HG02943 (cell line): ENCODE measurements around the gene FARS2.

Experiments
- ATAC-seq: cut with Tn5 transposase; IDR thresholded peaks from one replicate; pipeline ENCODE4 v1.9.1; 2021; ENCODE audit warnings: mild to moderate bottlenecking, low read depth, moderate library complexity; ENCODE audit not compliant: unreplicated experiment

FARS2 gene

DNA sequence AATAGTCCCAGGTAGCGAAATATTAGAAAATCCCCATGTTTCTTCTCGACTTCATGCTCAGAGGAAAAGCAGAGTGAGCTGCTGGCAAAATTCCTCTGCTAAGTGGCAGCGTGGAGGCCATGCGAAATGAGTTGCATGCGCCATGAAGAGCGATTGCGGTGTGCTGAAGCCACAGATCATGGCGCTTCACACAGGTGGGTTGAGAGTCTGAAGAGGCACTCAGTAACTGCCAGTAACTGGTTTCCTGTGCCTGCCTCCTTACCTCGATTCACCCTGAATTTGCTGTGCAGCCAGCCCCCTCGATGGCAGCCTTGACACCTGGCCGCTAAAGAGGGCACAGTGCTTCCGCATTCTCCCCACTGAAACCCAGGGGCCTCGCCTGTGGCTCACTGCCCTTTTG, 443.9 kb downstream of the FARS2 start:
- ATAC-seq, result no peak

DNA sequence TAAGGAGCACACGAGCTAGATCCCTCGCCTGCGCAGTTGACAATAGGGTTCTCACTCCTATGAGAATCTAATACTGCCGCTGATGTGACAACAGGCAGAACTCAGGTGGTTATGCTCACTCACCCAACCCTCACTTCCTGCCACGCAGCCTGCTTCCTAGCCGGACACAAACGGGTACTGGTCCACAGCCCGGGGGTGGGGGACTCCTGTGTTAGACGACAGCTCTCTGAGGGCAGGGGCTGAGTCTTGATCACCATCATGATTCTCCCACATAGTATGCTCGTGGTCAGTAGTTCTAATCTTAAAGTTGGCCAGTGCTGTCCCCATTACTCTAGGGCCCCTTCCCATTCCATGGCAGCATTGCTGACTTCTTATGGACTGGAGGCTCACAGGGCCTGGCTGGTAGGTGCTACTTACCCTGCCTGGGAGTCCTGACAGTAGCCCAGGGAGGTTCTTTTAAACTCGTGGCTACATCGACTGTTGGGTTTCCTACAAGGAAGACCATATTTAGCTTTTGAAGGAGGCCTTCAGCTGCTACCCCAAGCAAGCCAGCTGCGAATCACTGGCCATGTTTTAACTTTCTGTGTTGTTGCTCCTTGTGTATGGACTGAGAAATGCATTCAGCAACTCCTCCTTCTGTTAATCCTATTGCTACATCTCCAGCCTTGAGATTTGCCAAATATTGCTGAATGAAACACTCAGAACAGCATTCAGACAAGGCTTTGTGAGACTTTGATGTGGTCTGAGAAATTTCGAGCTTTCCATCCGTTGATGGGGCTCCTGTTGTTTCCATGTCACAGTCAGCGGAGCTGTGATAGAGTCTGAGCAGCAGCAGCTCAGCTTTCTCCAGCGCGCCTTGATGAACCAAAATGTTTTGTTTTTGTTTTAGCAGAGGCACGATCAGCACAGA, 445.1 kb downstream of the FARS2 start:
- ATAC-seq, result no peak

DNA sequence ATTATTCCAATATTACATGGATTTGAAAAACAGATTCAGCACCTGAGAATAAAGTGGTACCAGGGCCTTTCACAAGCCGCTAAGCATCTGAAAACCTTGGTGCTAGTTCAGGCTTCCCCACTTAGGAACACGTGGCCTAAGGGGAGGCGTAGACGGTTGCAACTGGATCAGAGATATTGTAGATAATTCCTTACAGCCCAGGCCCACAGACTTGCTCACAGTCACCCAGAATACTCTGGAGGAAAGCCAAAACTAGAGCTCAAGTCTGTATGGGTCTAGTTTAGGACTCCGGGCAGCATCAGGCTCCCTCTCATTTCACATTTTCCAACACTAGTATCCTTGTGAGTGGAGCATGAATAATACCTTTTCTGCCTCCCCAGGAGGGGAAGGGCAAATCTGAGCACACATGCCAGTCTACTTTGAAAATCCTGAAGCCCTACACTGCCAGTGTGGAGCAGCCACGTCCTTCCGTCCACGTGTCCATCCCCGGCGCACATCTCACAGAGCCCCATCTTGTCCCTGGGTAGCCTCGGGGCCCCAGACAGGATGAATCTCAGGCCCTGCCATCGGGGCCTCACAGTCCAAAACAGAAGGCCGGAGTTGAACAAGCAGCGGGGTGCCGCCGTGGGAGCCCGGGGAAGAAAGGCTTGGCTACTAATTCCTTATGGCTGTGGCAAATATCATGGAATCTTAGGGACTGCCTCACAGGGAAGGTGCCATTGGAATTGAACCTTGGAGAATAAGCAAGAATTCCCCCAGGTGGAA, 446.1 kb downstream of the FARS2 start:
- no peak for ATAC-seq

DNA sequence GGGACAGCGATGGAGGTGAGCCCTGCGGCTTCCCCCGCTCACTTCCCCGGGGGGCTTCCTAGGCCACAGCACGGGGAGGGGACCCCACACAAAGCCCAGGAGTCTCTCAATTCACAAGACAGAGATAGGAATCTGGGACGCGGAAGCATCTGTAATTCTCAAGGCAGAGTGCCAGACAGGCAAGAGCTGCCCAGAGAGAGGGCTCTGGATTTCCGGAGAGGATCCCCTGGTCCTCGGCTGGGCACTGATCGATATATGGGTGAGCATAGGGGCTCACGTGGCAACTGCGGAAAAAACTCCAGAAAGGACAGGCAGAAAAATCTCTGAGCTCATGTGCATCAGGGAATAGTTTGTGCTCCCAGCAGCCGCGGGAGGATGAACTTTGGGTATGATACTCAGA, 449.2 kb downstream of the FARS2 start:
- no peak for ATAC-seq

DNA sequence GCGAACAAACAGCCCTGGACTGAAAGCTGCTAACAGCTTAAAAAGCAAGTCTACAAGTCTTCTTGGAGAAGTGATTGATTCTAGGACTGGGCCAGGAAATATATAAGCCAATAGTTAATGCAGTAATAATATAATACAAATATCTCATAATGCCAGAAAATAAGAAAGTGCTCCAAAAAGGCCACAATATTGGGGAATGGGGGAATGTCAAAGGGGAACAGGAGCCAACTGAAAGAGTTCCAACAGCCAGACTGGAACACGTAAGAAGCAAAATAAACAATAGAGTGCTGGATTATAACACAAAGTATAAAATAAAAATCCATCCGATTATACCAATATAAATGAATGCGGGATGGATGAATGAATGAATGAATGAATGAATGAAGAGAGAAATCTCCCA, 449.6 kb downstream of the FARS2 start:
- ATAC-seq, result no peak

DNA sequence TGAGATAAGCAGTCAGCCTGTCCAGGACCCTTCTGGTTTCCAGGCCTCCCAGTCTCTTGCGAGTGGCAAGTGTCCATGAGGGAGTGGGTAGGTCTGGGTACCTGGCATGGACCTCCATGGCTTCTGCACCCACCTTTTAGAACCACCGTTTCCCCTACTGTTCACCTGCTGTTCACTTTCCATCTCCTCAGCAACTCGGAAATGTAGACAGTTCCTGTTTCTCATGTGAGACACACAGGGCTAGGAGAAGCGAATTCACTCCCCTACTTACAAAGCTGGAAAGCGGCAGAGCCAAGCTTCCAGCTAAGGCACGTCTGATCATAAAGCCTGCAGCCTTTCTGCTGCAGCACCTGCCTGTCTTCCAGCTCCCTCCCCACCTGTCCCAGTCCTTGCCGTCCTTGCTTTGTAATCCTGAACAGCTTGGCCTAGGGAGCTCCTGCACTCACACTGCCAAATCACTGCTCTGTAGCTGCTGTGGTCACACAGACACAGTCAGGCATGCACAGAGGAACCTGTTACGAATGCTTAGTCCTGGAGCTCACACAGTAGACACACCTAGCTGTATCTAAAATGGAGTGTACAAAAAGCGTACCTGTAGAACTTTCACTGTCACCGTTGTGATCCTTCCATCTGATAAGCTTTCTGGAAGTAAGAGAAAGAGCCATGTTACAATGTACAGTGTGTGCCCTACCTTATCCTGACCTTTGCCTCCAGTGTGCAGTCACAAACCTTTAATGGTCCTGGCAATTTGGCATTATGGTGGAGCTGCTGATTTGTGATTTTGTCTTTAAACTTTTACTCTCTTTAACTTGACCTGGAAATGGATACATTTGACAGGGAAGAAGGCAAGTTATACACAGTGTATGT, 451.3 kb downstream of the FARS2 start:
- ATAC-seq, result no peak

DNA sequence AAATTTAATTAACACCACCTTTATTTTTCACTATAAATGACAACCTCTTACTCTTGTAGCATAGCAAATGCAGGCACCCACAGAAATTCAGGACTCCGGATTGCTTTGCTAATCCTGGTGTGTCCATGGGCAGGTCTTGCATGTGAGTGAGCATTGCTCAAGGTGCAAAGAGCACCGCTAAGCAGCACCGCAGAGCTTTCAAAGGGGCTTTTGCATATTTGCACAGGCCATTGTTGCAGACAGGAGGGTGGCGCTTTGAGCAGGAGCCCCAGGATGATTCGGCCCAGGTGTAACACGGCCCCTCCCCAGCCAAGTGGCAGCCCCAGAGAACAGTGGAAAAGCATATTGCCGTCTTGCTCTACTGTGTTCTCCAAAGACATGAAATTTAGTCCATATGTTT, 452.2 kb downstream of the FARS2 start:
- no peak for ATAC-seq

DNA sequence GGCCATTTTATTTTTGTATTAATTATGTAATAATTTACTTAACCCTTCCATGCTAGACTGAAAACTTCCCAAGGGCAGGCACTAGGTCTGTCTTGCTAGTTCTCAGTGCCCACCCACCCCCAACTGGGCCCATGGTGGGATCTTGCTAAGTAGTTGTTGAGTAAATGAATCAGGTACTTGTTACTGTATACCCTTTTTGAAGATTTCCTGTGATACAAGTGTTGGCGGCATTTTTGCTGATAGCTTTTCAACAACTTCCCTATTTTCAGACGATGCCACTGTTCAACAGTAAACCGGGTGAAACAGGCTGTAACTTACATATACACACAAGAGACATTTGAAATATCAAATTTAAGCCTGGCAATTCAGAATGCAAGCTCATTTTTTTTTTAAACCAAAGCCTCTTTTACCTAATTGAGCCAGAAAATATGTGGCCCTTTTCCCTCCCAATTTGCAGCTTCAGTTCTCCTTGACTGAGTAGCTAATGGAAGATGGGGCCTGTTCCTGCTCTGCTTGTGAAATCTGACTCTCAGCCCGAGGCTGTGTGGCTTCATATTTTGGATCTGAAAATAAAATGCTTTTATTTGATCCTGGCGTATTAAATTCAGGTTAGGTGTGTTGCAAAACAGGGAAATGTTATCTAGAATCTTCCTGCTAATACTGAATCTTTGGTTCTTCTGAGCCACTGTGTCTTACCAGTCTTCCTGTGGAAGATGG, 457.1 kb downstream of the FARS2 start:
- ATAC-seq, result no peak

DNA sequence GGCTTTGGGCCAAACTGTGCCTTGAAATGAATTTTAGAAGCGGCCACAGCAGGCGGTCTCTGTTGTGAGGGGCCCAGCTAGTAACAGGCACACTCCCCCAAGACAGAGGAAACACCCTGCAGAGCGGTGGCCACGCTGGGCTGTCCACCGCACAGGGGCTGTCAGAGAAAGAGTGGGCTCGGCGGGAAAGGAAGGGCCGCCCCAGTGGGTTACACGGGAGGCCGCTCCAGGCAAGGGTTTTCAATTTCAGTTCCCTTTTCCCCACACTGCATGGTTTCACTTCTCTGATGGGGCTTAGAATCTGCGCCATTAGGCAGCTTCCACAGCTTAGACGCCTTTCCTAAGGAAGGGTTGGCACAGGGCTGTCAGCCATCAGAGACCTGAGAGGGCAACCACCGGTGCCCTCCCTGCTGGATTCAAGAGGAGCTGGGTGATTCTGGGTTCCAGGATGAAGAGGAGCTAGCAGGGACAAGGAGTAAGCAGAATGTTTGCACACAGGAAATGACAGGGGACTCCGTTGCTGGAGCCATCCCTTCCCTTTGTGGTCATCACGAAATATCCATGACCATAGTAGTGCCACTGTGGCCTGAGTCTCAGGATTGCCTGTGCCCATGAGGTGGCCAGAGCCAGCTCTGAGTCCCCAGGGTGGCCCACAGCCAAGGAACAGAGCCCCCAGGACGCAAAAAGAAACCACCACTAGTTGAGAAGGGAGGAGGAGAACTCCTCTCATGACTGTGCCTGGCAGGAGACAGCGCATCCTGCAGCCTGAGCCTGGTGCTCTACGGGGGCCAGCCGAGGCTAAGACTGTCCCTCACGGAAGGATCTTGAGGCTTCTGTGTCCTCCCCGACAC, 462.8 kb downstream of the FARS2 start:
- ATAC-seq, result peak; percentile 98

DNA sequence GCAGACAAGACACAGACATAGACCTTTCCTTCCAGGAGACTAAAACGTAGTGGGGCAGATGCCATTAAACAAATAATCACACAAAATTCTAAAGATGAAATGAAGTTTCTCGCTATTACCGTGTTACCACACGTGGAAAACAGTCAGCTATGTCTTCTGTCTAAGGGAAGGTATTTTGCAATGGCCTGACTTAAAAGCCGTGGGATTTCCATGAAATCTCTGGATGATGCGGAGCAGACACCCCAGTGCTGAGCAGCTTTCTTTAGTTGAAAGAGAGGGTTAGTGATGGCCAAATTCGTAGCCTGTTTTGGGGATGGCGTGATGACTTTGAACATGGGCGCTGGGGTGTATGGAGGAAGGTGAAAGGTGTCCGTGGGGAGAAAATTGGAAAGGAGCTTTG, 463.6 kb downstream of the FARS2 start:
- no peak for ATAC-seq

DNA sequence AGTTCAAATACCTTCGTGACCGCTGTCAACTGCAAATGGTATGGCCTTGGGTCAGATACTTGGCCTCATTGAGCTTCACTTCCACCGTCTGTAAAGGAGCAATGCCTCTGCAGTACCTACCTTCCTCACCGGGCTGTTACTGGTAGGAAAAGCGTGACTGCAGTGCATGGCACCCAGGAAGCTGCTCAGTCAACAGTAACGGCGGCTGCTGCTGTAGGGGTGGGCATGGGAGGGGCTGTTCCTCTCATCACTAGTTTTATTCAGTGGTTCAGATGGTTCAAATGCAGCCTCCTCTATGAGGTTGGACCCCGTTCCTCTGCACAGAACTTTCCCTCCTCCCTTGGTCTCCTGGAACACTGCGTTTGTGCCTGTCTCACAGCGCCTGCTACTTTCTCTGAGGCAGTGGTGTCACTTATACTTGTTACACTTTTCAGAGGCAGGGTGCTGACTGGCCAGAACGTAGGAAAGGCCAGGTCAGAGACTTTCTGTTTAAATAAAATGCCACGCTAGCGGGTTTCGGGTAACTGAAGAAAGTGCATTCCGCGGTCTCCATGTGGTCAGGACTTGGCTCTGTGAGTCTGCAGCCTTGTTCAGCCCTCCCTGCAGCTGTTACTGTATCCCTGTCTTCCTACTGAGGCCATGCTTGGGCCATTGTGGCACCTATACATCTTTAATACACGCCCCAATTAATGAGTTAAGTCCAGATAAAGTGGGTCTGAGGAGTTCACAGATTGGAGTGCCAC, 465.8 kb downstream of the FARS2 start:
- ATAC-seq, result no peak

DNA sequence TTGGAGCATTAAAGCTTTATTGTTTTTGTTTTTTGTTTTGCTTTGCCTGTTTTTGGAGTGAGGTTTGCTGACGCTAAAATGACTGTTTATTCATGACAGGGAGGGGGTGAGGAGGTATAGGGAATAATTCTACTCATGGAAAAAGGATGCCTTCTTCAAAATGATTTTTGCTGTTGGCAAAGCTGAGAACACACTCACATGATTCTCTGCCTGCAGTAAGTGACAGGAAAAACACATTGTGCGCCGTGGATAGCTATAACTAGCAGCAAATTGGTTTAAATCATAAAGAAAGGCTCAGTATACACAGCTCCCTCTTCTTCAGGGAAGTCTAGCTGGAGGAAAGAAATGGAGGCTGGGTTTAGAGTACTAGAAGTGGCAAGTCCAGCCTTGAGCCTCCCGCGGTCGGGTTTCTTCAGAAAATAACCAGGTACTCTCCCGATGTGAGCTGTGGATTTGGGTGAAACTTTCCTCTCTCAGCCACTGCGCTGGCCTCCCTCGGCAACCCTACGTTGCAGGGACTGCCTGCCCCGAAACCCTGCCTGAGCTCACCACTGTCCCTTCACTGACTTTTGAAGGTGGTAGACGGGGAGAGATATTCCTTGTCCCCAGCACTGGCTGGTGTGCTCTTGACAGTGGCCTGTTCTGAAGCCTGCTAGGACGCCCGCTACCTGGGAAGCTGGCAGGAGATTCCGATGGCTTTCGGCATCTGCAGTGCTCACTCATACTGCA, 467.2 kb downstream of the FARS2 start:
- ATAC-seq, result no peak

DNA sequence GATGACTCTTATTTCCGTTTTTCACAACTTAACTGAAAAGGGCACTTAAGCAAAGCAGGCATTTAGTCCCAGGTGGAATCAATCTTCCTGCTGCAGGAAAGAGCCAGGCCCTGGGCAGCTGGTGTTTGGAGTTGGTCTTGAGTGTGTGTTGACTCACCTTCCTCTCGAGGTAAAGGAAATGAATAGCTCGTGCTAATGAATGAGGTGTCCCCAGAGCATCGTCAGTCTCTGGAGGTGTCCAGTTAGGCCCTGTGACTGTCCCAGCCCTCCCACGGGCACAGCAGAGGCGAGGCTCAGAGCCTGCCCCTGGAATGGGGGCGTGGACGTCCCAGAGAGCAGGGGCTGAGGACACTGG, 467.7 kb downstream of the FARS2 start:
- no peak for ATAC-seq

DNA sequence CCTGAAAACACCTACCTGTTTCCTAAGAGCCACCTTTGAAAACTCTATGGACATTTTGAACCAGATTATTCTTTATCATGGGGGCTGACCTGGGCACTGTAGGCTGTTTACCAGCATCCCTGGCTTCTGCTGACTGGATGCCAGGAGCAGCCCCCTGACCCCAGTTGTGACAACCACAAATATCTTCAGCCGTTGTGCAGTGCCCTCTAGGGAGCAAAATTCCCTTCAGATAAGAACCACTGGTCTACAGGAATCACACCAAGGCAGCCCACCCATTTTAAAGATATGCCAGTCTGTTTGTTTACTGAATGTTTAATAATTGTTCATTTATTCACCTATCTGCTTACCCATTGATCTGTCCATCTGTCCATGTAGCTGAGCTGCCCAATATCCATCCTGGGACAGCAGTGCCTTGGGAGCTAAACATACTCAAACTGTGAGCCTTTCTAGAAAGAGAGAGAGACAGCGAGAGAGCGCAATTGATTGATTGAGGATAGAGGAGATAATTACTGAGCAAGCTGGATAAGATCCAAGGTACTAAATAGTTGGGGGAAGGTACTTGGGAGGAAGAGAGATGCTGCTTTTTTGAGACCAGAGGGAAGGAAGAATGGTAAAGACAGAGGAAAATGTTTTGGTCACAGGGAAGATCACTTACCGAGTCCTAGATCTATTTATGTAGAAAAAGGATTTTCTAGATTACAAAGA, 468.7 kb downstream of the FARS2 start:
- ATAC-seq, result no peak

DNA sequence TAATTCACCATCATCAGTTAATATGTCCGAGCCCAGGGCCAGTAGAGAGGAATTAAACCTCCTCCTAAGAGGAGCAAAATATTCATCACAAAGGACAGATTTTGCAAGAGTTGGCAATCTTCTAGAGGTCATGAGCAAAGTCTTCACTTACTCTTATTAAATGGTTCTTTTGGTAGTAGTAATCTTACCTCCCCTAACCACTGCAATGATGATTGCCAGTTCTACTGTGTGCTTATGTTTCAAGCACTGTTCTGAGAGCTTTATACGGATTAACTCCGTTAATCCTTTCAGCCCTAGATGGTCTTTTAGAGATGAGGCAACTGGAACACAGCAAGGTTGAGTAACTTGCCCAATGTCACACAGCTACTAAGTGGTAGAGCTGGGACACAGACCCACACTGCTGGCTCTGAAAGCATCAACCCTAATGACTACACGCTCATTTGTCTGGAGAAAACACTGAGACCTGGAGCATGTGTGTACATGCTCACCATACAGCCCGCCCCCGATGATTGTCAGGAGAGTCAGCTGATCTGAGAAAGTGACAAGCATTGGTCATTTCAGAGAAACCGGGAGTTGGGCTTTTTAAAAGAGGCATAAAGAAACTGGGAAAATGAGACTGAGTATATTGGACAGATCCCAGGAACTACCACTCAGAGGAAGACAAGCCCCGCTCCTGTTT, 469.4 kb downstream of the FARS2 start:
- no peak for ATAC-seq

DNA sequence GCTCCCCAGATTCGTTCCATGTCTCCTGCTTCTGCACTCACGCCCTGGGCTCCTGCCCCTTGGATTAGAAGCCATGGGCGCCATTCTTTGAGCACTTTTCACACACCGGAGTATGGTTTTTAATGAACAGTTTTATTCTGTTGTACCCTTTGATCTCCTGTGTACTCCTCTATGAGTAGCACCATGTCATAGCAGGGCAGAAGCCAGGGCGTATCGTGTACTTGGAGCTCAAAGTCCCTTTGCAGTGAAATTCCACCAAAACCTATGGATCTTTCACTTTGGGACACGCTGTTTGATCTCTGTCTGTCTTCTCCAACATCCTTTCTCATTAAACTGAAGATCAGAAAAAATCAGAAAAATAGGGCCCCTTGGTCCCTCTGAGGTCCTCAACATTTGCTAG, 470.1 kb downstream of the FARS2 start:
- ATAC-seq, result no peak

DNA sequence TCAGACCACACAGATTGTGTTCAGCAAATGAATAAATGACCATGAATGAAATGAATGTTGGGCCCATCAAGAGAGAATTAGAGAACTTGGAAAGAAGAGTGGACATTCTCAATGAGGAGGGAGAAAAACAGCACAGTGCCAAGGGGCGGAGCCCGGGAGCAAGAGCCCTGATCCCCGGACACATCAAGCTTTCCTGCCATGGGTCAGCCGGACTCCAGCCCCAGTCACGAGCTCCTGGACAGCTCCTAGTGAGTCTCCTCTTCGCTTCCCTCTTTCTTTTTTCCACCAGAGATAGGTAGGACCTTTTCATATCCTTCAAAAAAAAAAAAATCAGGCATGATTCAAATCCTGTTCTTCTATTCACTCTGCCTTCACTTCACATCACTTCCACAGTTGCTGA, 471.2 kb downstream of the FARS2 start:
- no peak for ATAC-seq
